Sigmoid colon (tissue), 7 donors: Measurements from ENCODE around the gene GRM3. TPM values are rescaled to one million over a fixed set of nuclear protein-coding genes. Genes with fewer than 3 reads are reported as not detected.

Experiments used
- DNase-seq: peaks from one replicate; pipeline ENCODE4 v3.0.0-alpha.2; 2019
- H3K27ac ChIP-seq, 4 donors: fragments of 200-600 bp; sonication (generic); one replicate each; pipeline ENCODE4 v1.5.1; 2016 to 2019; ENCODE audit warnings: mild to moderate bottlenecking in 1 of 4
- H3K27me3 ChIP-seq, 3 donors: fragments of 200-600 bp; sonication (generic); one replicate each; pipeline ENCODE4 v1.5.1; 2019; ENCODE audit warnings: mild to moderate bottlenecking in 1 of 3
- H3K36me3 ChIP-seq, 4 donors: fragments of 200-600 bp; sonication (generic); one replicate each; pipeline ENCODE4 v1.5.1; 2016 to 2019
- H3K4me1 ChIP-seq, 4 donors: fragments of 200-600 bp; sonication (generic); one replicate each; pipeline ENCODE4 v1.5.1; 2017 to 2019
- H3K4me3 ChIP-seq, 4 donors: fragments of 200-600 bp; sonication (generic); one replicate each; pipeline ENCODE4 v1.5.1; 2017 to 2019; ENCODE audit warnings: mild to moderate bottlenecking in 2 of 4, moderate library complexity in 1 of 4
- H3K9me3 ChIP-seq, 4 donors: fragments of 200-600 bp in 3 of 4; sonication (generic) in 3 of 4; one replicate each; pipeline versions ENCODE4 v1.5.1 to v1.6.1; 2013 to 2019
- EP300 ChIP-seq, 4 donors: sonication (generic); formaldehyde crosslinking; IDR thresholded peaks; one replicate each; pipeline ENCODE4 v1.6.1; 2017; ENCODE audit warnings: antibody characterized with exemption in 4 of 4
- POLR2A ChIP-seq, 2 donors: fragments of 450-650 bp; IDR thresholded peaks; one replicate each; pipeline ENCODE4 v1.6.1; 2016; ENCODE audit warnings: antibody characterized with exemption in 2 of 2, mild to moderate bottlenecking in 2 of 2, moderate library complexity in 2 of 2
- POLR2AphosphoS5 ChIP-seq, 4 donors: sonication (generic); formaldehyde crosslinking; IDR thresholded peaks; one replicate each; pipeline ENCODE4 v1.6.1; 2017; ENCODE audit warnings: antibody characterized with exemption in 4 of 4
- WGBS, 2 donors: extraction: QIAGEN DNeasy Blood & Tissue Kit; methylation state at CpG; one replicate each; pipeline ENCODE4 v1.1.7; 2013; 5-methylcytosine and 5-hydroxymethylcytosine counted together
- intact Hi-C: fragments of 100-400 bp; cut with DNase I; formaldehyde crosslinking; loops from one replicate; pipeline ENCODE4 v1.15.1; 2023
- polyA plus RNA-seq, 3 donors: library from polyadenylated mRNA; stranded (reverse); fragments of 200-250 nt; gene quantifications; one replicate each; pipeline ENCODE4 v1.2.3, GENCODE V29; 2013
- total RNA-seq, 4 donors: library from RNA; depleted of rRNA; stranded (reverse); fragments of >200 nt; gene quantifications; one replicate each; pipeline ENCODE4 v1.1.0, GENCODE V29; 2016
- TF ChIP-seq, protein P1 (sequence below), 4 experiments: fragments of 450-650 bp in 3 of 4; fragments of 200-600 bp in 1 of 4; IDR thresholded peaks; one replicate each; pipeline ENCODE4 v1.5.1; 2016 to 2019; ENCODE audit warnings: antibody characterized with exemption in 4 of 4, mild to moderate bottlenecking in 3 of 4, moderate library complexity in 2 of 4
- donor health status: healthy with polysubstance abuse.
- donor health status: Bipolar disorder and iron deficiency.
- donor health status: healthy.

The GRM3 gene
- total and polyA plus RNA-seq, 7 donors, result 1.4 TPM; not detected in 6

DNA sequence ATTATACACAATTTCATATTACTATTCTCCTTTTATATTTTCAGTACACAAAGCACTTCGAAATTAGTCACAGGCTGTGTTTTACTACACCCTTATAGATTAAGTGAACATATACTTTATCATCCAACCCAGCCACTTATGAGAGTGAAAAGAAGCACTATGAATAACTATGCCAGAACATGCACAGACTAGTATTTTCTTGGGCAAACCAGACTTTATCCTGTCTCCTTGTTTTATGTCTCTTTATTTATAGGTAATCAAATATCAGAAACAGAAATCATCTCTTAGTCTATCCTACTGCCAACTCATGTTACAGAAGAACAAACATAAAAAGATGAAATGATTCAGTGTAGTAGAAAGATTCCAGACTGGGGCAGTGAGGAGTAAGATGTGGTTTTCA lies 171.8 kb downstream of the GRM3 start:
- intact Hi-C loops, result no loop called here
- H3K4me3 ChIP-seq, result no peak overlapping the region
- H3K36me3 ChIP-seq, result no peaks in the 10 kb centered on the region
- no peak overlapping the region for H3K27ac ChIP-seq
- H3K4me1 ChIP-seq, result no peaks in the 10 kb centered on the region
- no peaks in the 10 kb centered on the region for H3K9me3 ChIP-seq
- TF ChIP-seq POLR2A (IDR thresholded peaks at IDR 0.05) (no peak), POLR2AphosphoS5 (IDR thresholded peaks at IDR 0.05) (no peak), EP300 (IDR thresholded peaks at IDR 0.05) (no peak)
- TF ChIP-seq, protein P1, sequence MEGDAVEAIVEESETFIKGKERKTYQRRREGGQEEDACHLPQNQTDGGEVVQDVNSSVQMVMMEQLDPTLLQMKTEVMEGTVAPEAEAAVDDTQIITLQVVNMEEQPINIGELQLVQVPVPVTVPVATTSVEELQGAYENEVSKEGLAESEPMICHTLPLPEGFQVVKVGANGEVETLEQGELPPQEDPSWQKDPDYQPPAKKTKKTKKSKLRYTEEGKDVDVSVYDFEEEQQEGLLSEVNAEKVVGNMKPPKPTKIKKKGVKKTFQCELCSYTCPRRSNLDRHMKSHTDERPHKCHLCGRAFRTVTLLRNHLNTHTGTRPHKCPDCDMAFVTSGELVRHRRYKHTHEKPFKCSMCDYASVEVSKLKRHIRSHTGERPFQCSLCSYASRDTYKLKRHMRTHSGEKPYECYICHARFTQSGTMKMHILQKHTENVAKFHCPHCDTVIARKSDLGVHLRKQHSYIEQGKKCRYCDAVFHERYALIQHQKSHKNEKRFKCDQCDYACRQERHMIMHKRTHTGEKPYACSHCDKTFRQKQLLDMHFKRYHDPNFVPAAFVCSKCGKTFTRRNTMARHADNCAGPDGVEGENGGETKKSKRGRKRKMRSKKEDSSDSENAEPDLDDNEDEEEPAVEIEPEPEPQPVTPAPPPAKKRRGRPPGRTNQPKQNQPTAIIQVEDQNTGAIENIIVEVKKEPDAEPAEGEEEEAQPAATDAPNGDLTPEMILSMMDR (IDR thresholded peaks at IDR 0.05), result no peak
- 78 to 83% methylated on average over 1 of the region's 1 CpG for WGBS, 2 donors
- no peaks in the 10 kb centered on the region for H3K27me3 ChIP-seq
- DNase-seq, result no peak

- no peak for TF ChIP-seq POLR2A (IDR thresholded peaks at IDR 0.05)
- no peak for TF ChIP-seq POLR2AphosphoS5 (IDR thresholded peaks at IDR 0.05)
- no peak for TF ChIP-seq EP300 (IDR thresholded peaks at IDR 0.05)
- TF ChIP-seq, protein P1 (IDR thresholded peaks at IDR 0.05), result no peak
- intact Hi-C loops, result no loop called here
- H3K9me3 ChIP-seq, result no peaks in the 10 kb centered on the region
- no peaks in the 10 kb centered on the region for H3K27me3 ChIP-seq
- H3K27ac ChIP-seq, result no peak overlapping the region
- H3K4me1 ChIP-seq, result no peaks in the 10 kb centered on the region
- H3K4me3 ChIP-seq, result no peak overlapping the region
- no peak for DNase-seq
- 79 to 84% methylated on average over 2 of the region's 2 CpGs for WGBS, 2 donors
- H3K36me3 ChIP-seq, result no peaks in the 10 kb centered on the region
These were observed 175.2 kb downstream of the GRM3 start for GRCh38 chr7:86818903-86819302.

DNA sequence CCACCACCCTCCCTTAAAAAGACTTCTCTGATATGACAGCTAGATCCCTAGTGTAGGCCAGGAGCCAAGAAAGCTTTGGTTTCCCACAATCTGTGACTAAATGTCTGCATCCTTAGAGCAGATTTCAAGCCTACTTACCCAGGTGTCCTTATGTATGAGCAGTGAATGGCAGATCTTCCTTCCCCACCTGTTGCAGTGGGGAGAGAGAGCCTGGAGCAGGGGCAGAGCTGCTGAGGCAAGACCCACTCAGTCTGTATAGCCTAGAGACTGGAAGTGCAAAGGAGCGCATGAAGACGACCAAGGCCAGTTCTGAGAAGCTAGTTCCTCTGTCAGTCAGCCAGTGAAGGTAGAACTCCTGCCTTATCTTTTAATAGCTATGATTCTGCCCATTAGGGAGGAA lies 180.1 kb downstream of the GRM3 start:
- WGBS, 2 donors, result 91 to 93% methylated on average over 2 of the region's 2 CpGs
- no peak for DNase-seq
- H3K27ac ChIP-seq, result no peak overlapping the region
- no peaks in the 10 kb centered on the region for H3K9me3 ChIP-seq
- TF ChIP-seq POLR2A (IDR thresholded peaks at IDR 0.05), result no peak
- TF ChIP-seq POLR2AphosphoS5 (IDR thresholded peaks at IDR 0.05), result no peak
- TF ChIP-seq EP300 (IDR thresholded peaks at IDR 0.05), result no peak
- TF ChIP-seq, protein P1 (IDR thresholded peaks at IDR 0.05), result no peak
- no peaks in the 10 kb centered on the region for H3K4me1 ChIP-seq
- no peaks in the 10 kb centered on the region for H3K36me3 ChIP-seq
- no peak overlapping the region for H3K4me3 ChIP-seq
- intact Hi-C loops, result no loop called here
- H3K27me3 ChIP-seq, result no peaks in the 10 kb centered on the region

- intact Hi-C loops, result no loop called here
- no peak for DNase-seq
- TF ChIP-seq EP300 (IDR thresholded peaks at IDR 0.05), result no peak
- no peak for TF ChIP-seq POLR2A (IDR thresholded peaks at IDR 0.05)
- TF ChIP-seq POLR2AphosphoS5 (IDR thresholded peaks at IDR 0.05), result no peak
- TF ChIP-seq, protein P1 (IDR thresholded peaks at IDR 0.05), result no peak
- Histone ChIP-seq H3K9me3 (no peaks in the 10 kb centered on the region), H3K4me1 (no peaks in the 10 kb centered on the region), H3K27me3 (no peaks in the 10 kb centered on the region), H3K36me3 (no peaks in the 10 kb centered on the region), H3K4me3 (no peak overlapping the region), H3K27ac (no peak overlapping the region)
- WGBS, 2 donors, result 86 to 91% methylated on average over 4 of the region's 4 CpGs
These were observed 181.6 kb downstream of the GRM3 start for GRCh38 chr7:86825264-86825663.

GRCh38 chr7:86826948-86827347 lies 183.2 kb downstream of the GRM3 start:
- no peak for DNase-seq
- no peak for TF ChIP-seq POLR2A (IDR thresholded peaks at IDR 0.05)
- no peak for TF ChIP-seq POLR2AphosphoS5 (IDR thresholded peaks at IDR 0.05)
- TF ChIP-seq EP300 (IDR thresholded peaks at IDR 0.05), result no peak
- TF ChIP-seq, protein P1 (IDR thresholded peaks at IDR 0.05), result no peak
- H3K4me3 ChIP-seq, result no peak overlapping the region
- H3K4me1 ChIP-seq, result no peaks in the 10 kb centered on the region
- no peaks in the 10 kb centered on the region for H3K27me3 ChIP-seq
- H3K27ac ChIP-seq, result no peak overlapping the region
- H3K36me3 ChIP-seq, result no peaks in the 10 kb centered on the region
- intact Hi-C loops, result no loop called here
- H3K9me3 ChIP-seq, result no peaks in the 10 kb centered on the region
- WGBS, 2 donors, result 85 to 96% methylated on average over 1 of the region's 1 CpG
